GM23248 (cell line): ENCODE data around the gene DHRS7B. TPM values are rescaled to one million over a fixed set of nuclear protein-coding genes. Genes with fewer than 3 reads are reported as not detected.
"Not testable (repeated sequence)": the region's sequence is repeated elsewhere in the genome, so short reads cannot be mapped to it uniquely, and the experiment has no call there.

Experiments
- DNase-seq: peaks from one replicate; pipeline ENCODE4 v3.0.0-alpha.2; 2015
- H2AFZ ChIP-seq: fragments of 200-600 bp; sonication (generic); 2 replicates; pipeline ENCODE4 v1.6.1; 2016; ENCODE audit warnings: antibody characterized with exemption
- H3F3A ChIP-seq: fragments of 200-600 bp; sonication (generic); 2 replicates; pipeline ENCODE4 v1.6.1; 2016; ENCODE audit warnings: mild to moderate bottlenecking, antibody characterized with exemption, mixed run types; ENCODE audit not compliant: insufficient read depth
- H3K27ac ChIP-seq: fragments of 200-600 bp; sonication (generic); 2 replicates; pipeline ENCODE4 v1.5.1; 2016; ENCODE audit warnings: mild to moderate bottlenecking
- H3K27me3 ChIP-seq: fragments of 200-600 bp; sonication (generic); replicated peaks from 2 replicates; pipeline ENCODE4 v1.6.1; 2016; ENCODE audit warnings: mild to moderate bottlenecking; ENCODE audit not compliant: insufficient read depth
- H3K36me3 ChIP-seq: fragments of 200-600 bp; sonication (generic); 2 replicates; pipeline ENCODE4 v1.6.1; 2016; ENCODE audit warnings: low read depth, mild to moderate bottlenecking
- H3K4me1 ChIP-seq: fragments of 200-600 bp; sonication (generic); 2 replicates; pipeline ENCODE4 v1.6.1; 2016; ENCODE audit warnings: mild to moderate bottlenecking; ENCODE audit not compliant: insufficient read depth
- H3K4me2 ChIP-seq: fragments of 200-600 bp; sonication (generic); one replicate; pipeline ENCODE4 v1.6.1; 2016; ENCODE audit warnings: mild to moderate bottlenecking; ENCODE audit not compliant: unreplicated experiment
- H3K4me3 ChIP-seq: fragments of 200-600 bp; sonication (generic); 2 replicates; pipeline ENCODE4 v1.5.1; 2016; ENCODE audit warnings: mild to moderate bottlenecking
- H3K79me2 ChIP-seq: fragments of 200-600 bp; sonication (generic); 2 replicates; pipeline ENCODE4 v1.6.1; 2016; ENCODE audit warnings: mild to moderate bottlenecking; ENCODE audit not compliant: insufficient read depth
- H3K9ac ChIP-seq: fragments of 200-600 bp; sonication (generic); 2 replicates; pipeline ENCODE4 v1.6.1; 2016; ENCODE audit warnings: mild to moderate bottlenecking
- H3K9me2 ChIP-seq: fragments of 200-600 bp; sonication (generic); 2 replicates; pipeline ENCODE4 v1.6.1; 2016; ENCODE audit warnings: mixed run types, mild to moderate bottlenecking, moderate library complexity; ENCODE audit not compliant: insufficient read depth
- H3K9me3 ChIP-seq: fragments of 200-600 bp; sonication (generic); one replicate; pipeline ENCODE4 v1.6.1; 2017; ENCODE audit warnings: low read depth
- H4K20me1 ChIP-seq: fragments of 200-600 bp; sonication (generic); 2 replicates; pipeline ENCODE4 v1.6.0; 2016; ENCODE audit not compliant: insufficient read depth
- EZH2 ChIP-seq: fragments of 200-600 bp; sonication (generic); IDR thresholded peaks from 2 replicates; pipeline ENCODE4 v1.6.1; 2018; ENCODE audit warnings: antibody characterized with exemption, mild to moderate bottlenecking; ENCODE audit not compliant: insufficient read depth, poor library complexity, severe bottlenecking
- EZH2phosphoT487 ChIP-seq: fragments of 200-600 bp; sonication (generic); IDR thresholded peaks from 2 replicates; pipeline ENCODE4 v1.6.1; 2018; ENCODE audit warnings: antibody characterized with exemption, moderate library complexity, mild to moderate bottlenecking, low read depth; ENCODE audit not compliant: insufficient read depth
- WGBS, 2 experiments: methylation state at CpG; one replicate each; pipeline ENCODE4 v1.1.6; 2015 to 2017; ENCODE audit warnings: low lambda C conversion rate in 2 of 2, low coverage in 1 of 2; ENCODE audit errors: missing lambda C conversion rate in 2 of 2; 5-methylcytosine and 5-hydroxymethylcytosine counted together
- in situ Hi-C: fragments of 300-500 bp; cut with MboI; formaldehyde crosslinking; loops from 2 replicates; pipeline ENCODE4 v1.15.0; 2020
- polyA plus RNA-seq: library from polyadenylated mRNA; unstranded; fragments of >200 nt; fragmentation: Nextera tagmentation; extraction: Ambion mirVana; gene quantifications from 2 replicates; pipeline ENCODE4 v1.2.1, GENCODE V29; 2016
- total RNA-seq: library from RNA; depleted of rRNA; stranded (reverse); fragments of >200 nt; shearing (Covaris generic); gene quantifications from 2 replicates; pipeline ENCODE4 v1.2.3, GENCODE V29; 2014

Gene DHRS7B
- total and polyA plus RNA-seq, 2 experiments from 2014 or later, result 34.7 to 36.9 TPM

DNA sequence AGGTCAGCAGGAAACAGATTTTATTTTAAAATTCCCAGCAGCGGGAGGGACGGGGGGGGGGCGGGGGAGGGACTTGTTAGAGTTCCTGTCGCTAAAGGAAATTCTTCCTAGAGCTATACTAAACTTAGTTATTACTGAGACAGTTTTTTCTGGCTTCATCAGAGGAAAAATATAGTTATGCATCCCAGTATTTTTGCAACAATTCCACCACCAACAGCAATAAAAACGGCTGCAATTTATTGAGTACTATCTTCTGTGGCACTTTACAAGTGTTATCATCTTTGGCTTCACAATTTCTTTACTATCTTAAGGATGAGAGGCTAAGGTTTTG, 6.9 kb upstream of the DHRS7B start:
- Histone ChIP-seq H3F3A (peaks cover 5% of the 10 kb centered on the region; the same call in 1 of the 2 replicates), H3K9ac (no peak overlapping the region), H3K4me3 (no peak overlapping the region), H3K4me1 (no peaks in the 10 kb centered on the region), H2AFZ (no peak overlapping the region), H3K36me3 (no peaks in the 10 kb centered on the region), H3K9me2 (no peaks in the 10 kb centered on the region), H4K20me1 (no peaks in the 10 kb centered on the region), H3K4me2 (no peak overlapping the region), H3K27ac (no peak overlapping the region), H3K79me2 (no peaks in the 10 kb centered on the region), H3K9me3 (no peaks in the 10 kb centered on the region), H3K27me3 (no peaks in the 10 kb centered on the region)
- in situ Hi-C loops, result loop anchor here (10.0 kb wide), 1 partner anchor 145 kb away; no protein-coding TSS in a partner anchor
- no peak for DNase-seq
- no peak for TF ChIP-seq EZH2
- TF ChIP-seq EZH2phosphoT487, result no peak
- 0 to 1% methylated on average over 4 to 5 of the region's 5 CpGs for WGBS, 2 experiments

DNA sequence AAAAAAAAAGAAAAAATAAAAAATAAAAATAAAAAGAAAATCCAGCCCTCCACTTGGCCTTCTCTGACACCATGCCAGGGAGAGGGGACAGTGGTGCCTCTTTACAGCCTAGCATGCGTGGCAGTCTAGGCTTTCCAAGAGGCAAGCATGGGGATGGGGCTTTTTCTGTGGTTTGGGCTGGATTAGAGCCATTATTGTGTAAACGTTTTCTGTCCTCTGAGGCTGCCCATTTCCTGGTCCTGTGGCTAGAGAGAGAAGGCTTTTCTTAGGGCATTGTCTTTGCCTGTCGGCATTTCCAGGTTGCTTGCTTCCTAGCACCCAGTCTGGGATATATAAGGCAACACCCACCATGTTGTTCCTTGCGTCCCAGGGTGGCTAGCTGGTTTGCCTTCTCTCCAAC, 2.7 kb upstream of the DHRS7B start:
- Histone ChIP-seq H3F3A (peaks cover 5% of the 10 kb centered on the region; the same call in 1 of the 2 replicates), H3K4me2 (no peak overlapping the region), H3K4me1 (peaks cover 3% of the 10 kb centered on the region; the same call in 1 of the 2 replicates), H4K20me1 (no peaks in the 10 kb centered on the region), H3K9ac (no peak overlapping the region), H3K27ac (no peak overlapping the region), H3K9me2 (no peaks in the 10 kb centered on the region), H3K4me3 (no peak overlapping the region), H3K36me3 (no peaks in the 10 kb centered on the region), H3K27me3 (no peaks in the 10 kb centered on the region), H2AFZ (no peak overlapping the region), H3K79me2 (peaks cover 16% of the 10 kb centered on the region), H3K9me3 (no peaks in the 10 kb centered on the region)
- no peak for DNase-seq
- in situ Hi-C loops, result loop anchor here (10.0 kb wide), 1 partner anchor 141 kb away; no protein-coding TSS in a partner anchor
- 39 to 46% methylated on average over 4 of the region's 4 CpGs for WGBS, 2 experiments
- TF ChIP-seq EZH2 (no peak), EZH2phosphoT487 (no peak)

DNA sequence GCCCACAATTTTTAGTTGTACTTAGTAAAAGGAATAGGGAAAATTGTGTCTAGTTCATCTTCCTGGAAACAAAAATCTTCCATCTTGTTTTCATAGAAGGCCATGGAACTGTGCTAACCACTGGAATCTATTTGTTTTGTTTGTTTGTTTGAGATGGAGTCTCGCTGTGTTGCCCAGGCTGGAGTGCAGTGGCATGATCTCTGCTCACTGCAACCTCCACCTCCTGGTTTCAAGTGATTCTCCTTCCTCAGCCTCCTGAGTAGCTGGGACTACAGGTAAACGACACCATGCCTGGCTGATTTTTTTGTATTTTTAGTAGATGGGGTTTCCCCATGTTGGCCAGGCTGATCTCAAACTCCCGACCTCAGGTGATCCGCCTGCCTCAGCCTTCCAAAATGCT, 2.2 kb upstream of the DHRS7B start:
- H3K27ac ChIP-seq, H3K27me3 ChIP-seq, H3K9me3 ChIP-seq, H2AFZ ChIP-seq, H3F3A ChIP-seq, H4K20me1 ChIP-seq, H3K36me3 ChIP-seq, H3K9me2 ChIP-seq, H3K4me2 ChIP-seq, H3K4me1 ChIP-seq, H3K4me3 ChIP-seq, H3K9ac ChIP-seq, DNase-seq: not testable (repeated sequence)
- WGBS, 2 experiments, result 77 to 83% methylated on average over 4 of the region's 4 CpGs
- in situ Hi-C loops, result loop anchor here (10.0 kb wide), 1 partner anchor 140 kb away; no protein-coding TSS in a partner anchor
- peaks cover 20% of the 10 kb centered on the region for H3K79me2 ChIP-seq

DNA sequence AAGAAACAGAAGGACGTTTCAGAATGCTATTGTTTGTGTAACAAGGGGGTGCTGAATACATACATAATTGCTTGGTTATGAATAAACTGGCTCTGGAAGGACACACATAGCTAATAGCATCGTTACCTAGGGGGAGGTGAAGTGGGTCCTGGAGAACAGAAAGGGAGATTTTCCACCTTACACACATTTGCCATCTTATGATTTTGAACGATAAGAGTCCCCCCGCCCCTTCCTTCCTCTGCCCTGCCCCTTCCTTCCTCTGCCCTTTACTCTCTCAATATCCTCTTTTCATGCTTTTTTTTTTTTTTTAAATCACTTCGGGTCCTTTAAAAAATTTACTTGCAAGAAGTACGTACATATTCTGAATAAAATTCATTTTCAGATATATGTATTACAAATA, 902 bp upstream of the DHRS7B start:
- no peaks in the 10 kb centered on the region for H3F3A ChIP-seq
- H4K20me1 ChIP-seq, result no peaks in the 10 kb centered on the region
- H3K36me3 ChIP-seq, result no peaks in the 10 kb centered on the region
- DNase-seq, result no peak
- H3K9me3 ChIP-seq, result no peaks in the 10 kb centered on the region
- H3K4me2 ChIP-seq, result peak overlapping the region; percentile 92
- H2AFZ ChIP-seq, result no peak overlapping the region; the same call in 1 of the 2 replicates
- H3K79me2 ChIP-seq, result peaks cover 33% of the 10 kb centered on the region
- no peak overlapping the region for H3K9ac ChIP-seq
- no peaks in the 10 kb centered on the region for H3K9me2 ChIP-seq
- TF ChIP-seq EZH2phosphoT487 (no peak), EZH2 (no peak)
- in situ Hi-C loops, result loop anchor here (10.0 kb wide), 1 partner anchor 139 kb away; no protein-coding TSS in a partner anchor
- peaks cover 3% of the 10 kb centered on the region; the same call in 1 of the 2 replicates for H3K4me1 ChIP-seq
- WGBS, 2 experiments, result 59 to 64% methylated on average over 6 of the region's 6 CpGs
- H3K27ac ChIP-seq, result no peak overlapping the region
- H3K27me3 ChIP-seq, result no peaks in the 10 kb centered on the region
- H3K4me3 ChIP-seq, result peak overlapping the region; percentile 94

DNA sequence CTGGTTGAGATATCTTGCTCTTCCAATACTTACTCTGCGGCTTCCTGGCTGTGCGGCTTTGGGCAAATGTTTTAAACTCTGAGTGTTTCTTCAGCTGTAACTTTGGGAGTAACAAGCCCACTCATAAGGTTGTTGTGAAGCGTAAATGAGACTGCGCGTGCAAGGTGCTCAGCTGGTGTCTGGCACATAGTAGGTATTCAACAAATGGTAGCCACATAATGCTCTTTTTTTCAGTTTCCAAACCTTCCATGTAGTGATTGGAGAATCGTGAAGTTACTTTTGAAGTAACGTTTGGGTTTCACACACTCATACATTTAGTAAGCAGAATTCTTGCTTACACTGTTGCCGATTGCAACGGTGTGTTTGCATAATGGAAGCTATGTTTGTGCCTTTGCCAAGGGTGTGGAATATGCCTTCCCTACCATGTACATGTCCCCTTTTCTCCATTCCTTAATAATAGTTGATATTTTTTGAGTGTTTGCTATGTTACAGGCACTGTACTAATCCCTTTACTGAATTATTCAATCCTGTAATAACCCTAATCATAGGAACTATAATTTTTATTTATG, 829 bp downstream of the DHRS7B start:
- no peaks in the 10 kb centered on the region for H3F3A ChIP-seq
- no peaks in the 10 kb centered on the region for H3K27me3 ChIP-seq
- no peaks in the 10 kb centered on the region for H3K9me3 ChIP-seq
- H3K9ac ChIP-seq, result peak overlapping the region; percentile 90
- in situ Hi-C loops, result loop anchor here (10.0 kb wide), 1 partner anchor 137 kb away; no protein-coding TSS in a partner anchor
- H4K20me1 ChIP-seq, result no peaks in the 10 kb centered on the region
- no peaks in the 10 kb centered on the region for H3K36me3 ChIP-seq
- peak overlapping the region; percentile 88 for H3K27ac ChIP-seq
- no peaks in the 10 kb centered on the region for H3K9me2 ChIP-seq
- DNase-seq, result peak; percentile 53
- H3K4me1 ChIP-seq, result peaks cover 3% of the 10 kb centered on the region; the same call in 1 of the 2 replicates
- peaks cover 48% of the 10 kb centered on the region for H3K79me2 ChIP-seq
- 21% methylated on average over 9 of the region's 9 CpGs for WGBS, 2 experiments
- no peak for TF ChIP-seq EZH2
- no peak for TF ChIP-seq EZH2phosphoT487
- H2AFZ ChIP-seq, result peak overlapping the region; percentile 99
- H3K4me2 ChIP-seq, result peak overlapping the region; percentile 92
- peak overlapping the region; percentile 94 for H3K4me3 ChIP-seq
